Measurements from ENCODE around the gene ABLIM2.

GRCh38 chr4:8013976-8014726 is 144.5 kb downstream of the ABLIM2 start:
- TF ChIP-seq CTCF (IDR thresholded peaks at IDR 0.05), result no peak
- TF ChIP-seq POLR2A (IDR thresholded peaks at IDR 0.05), result no peak
